GM12878 (cell line): ENCODE results near the gene SNRNP200. TPM values are rescaled to one million over a fixed set of nuclear protein-coding genes. Genes with fewer than 3 reads are reported as not detected.

Experiments used
- CEBPB ChIP-seq, 2 experiments: fragments of 150-350 bp in 1 of 2; IDR thresholded peaks; 2 replicates each; pipeline ENCODE4 v1.6.1; 2012 to 2014; ENCODE audit warnings: low read depth in 2 of 2, low read length in 2 of 2, borderline replicate concordance in 1 of 2, inconsistent platforms in 1 of 2
- DPF2 ChIP-seq: fragments of 450-650 bp; IDR thresholded peaks from 2 replicates; pipeline ENCODE4 v1.6.1; 2017; ENCODE audit warnings: mild to moderate bottlenecking
- ETV6 ChIP-seq, 2 experiments: fragments of 450-650 bp in 1 of 2; IDR thresholded peaks in 1 of 2; conservative IDR thresholded peaks in 1 of 2; 2 replicates each; pipeline ENCODE4 v1.6.1; 2014; ENCODE audit warnings: antibody characterized with exemption in 1 of 2, borderline replicate concordance in 1 of 2, low read depth in 1 of 2, mild to moderate bottlenecking in 1 of 2, moderate library complexity in 1 of 2
- EZH2 ChIP-seq: IDR thresholded peaks from 2 replicates; pipeline ENCODE4 v1.6.1; 2012; ENCODE audit warnings: low read depth, mild to moderate bottlenecking, control low read depth, inconsistent platforms, low read length, borderline replicate concordance; ENCODE audit not compliant: control insufficient read depth
- HCFC1 ChIP-seq: fragments of 150-350 bp; IDR thresholded peaks from 2 replicates; pipeline ENCODE4 v1.6.1; 2014; ENCODE audit warnings: low read length
- IKZF1 ChIP-seq: fragments of 450-650 bp; conservative IDR thresholded peaks from 2 replicates; pipeline ENCODE4 v1.6.1; 2017; ENCODE audit warnings: antibody characterized with exemption, mild to moderate bottlenecking
- MEF2A ChIP-seq: IDR thresholded peaks from 2 replicates; pipeline ENCODE4 v1.6.1; 2011; ENCODE audit warnings: low read depth, mild to moderate bottlenecking, low read length, moderate library complexity; ENCODE audit not compliant: insufficient read depth
- MXI1 ChIP-seq: fragments of 150-350 bp; IDR thresholded peaks from 2 replicates; pipeline ENCODE4 v1.6.1; 2011; ENCODE audit warnings: low read depth, mild to moderate bottlenecking, inconsistent platforms, low read length, improper control_type of control experiment
- NFIC ChIP-seq: IDR thresholded peaks from 2 replicates; pipeline ENCODE4 v1.6.1; 2012; ENCODE audit warnings: low read depth, mild to moderate bottlenecking, inconsistent platforms, low read length, moderate library complexity
- NR2C1 ChIP-seq: fragments of 450-650 bp; IDR thresholded peaks from 2 replicates; pipeline ENCODE4 v1.6.1; 2017; ENCODE audit warnings: antibody characterized with exemption, mild to moderate bottlenecking, moderate library complexity
- RB1 ChIP-seq: fragments of 450-650 bp; formaldehyde crosslinking; IDR thresholded peaks from 2 replicates; pipeline ENCODE4 v1.6.1; 2017; ENCODE audit warnings: mild to moderate bottlenecking, borderline replicate concordance
- SMC3 ChIP-seq: IDR thresholded peaks from 2 replicates; pipeline ENCODE4 v1.6.1; 2011; ENCODE audit warnings: low read length, improper control_type of control experiment, borderline replicate concordance
- SREBF1 ChIP-seq: IDR thresholded peaks from 2 replicates; pipeline ENCODE4 v1.6.1; 2012; ENCODE audit warnings: mild to moderate bottlenecking, low read length
- TAF1 ChIP-seq: IDR thresholded peaks from 2 replicates; pipeline ENCODE4 v1.6.1; 2011; ENCODE audit warnings: mild to moderate bottlenecking, low read depth, low read length, borderline replicate concordance
- TCF3 ChIP-seq: IDR thresholded peaks from 2 replicates; pipeline ENCODE4 v1.6.1; 2012; ENCODE audit warnings: low read depth, mild to moderate bottlenecking, low read length, borderline replicate concordance; ENCODE audit not compliant: insufficient read depth
- polyA plus RNA-seq, 11 experiments: library from polyadenylated mRNA; depleted of rRNA in 4 of 11; unstranded in 6 of 11; stranded (reverse) in 5 of 11; fragments of >200 nt; fragmentation: Nextera tagmentation in 4 of 11; fragmentation: Illumina TruSeq in 1 of 11; extraction: Ambion mirVana in 4 of 11; extraction: Trizol in 1 of 11; gene quantifications; 1 replicate in 1 of 11; 2 replicates in 10 of 11; pipeline versions ENCODE4 v1.2.1 to v1.2.3, GENCODE V29; 2011 to 2016; ENCODE audit warnings: inconsistent platforms in 2 of 11, missing spikeins in 2 of 11, low read depth in 1 of 11
- total RNA-seq, 4 experiments: library from RNA; depleted of rRNA in 3 of 4; stranded (reverse); fragments of >200 nt in 3 of 4; fragmentation: Illumina TruSeq in 1 of 4; extraction: Trizol in 1 of 4; gene quantifications; 2 replicates each; pipeline versions ENCODE4 v1.2.1 to v1.2.3, GENCODE V29; 2013 to 2021
- TF ChIP-seq, protein P1 (sequence below): fragments of 450-650 bp; IDR thresholded peaks from 2 replicates; pipeline ENCODE4 v1.6.1; 2017; ENCODE audit warnings: antibody characterized with exemption, mild to moderate bottlenecking, moderate library complexity

SNRNP200 gene
- total and polyA plus RNA-seq, 10 of the 15 experiments (the other 5 are each of a cell fraction or from before 2014, with no cell fraction given) = 59.2 to 176 (median 106) TPM

DNA sequence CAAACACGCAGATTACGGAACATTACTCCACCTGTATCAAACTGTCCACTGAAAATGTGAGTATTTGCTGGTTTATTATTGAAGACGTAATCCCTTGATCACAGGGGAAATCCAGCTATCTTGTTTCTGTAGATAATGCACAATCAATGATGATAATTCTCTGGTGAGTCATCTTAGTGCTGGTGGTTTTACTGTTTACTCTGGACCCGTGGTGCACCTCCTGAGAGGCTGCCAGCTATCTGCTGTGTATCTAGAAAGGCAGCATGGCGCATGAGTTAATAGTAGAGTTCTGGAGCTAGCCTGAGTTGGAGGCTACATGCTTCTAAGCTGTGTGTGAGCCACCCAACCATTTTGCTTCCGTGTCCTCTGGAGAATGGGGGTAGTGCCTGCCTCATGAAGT lies 36.7 kb upstream of the SNRNP200 start (continued):
- TF ChIP-seq NR2C1 (no peak), NFIC (peak; percentile 39; the same call in 1 of the 2 replicates), EZH2 (no peak), RB1 (no peak), CEBPB (IDR thresholded peaks at IDR 0.05; ENCODE audit: borderline replicate concordance in 1 of 2, low read depth in 2 of 2, low read length in 2 of 2) (no peak), HCFC1 (no peak), TCF3 (no peak), MXI1 (peak; percentile 23; the same call in 1 of the 2 replicates), DPF2 (0 out of 2 replicates have a peak, but pooled peaks have one; percentile 22), MEF2A (no peak), SREBF1 (no peak), TAF1 (no peak), ETV6 (conservative IDR thresholded peaks at IDR 0.05 in 1 of 2, IDR thresholded peaks at IDR 0.05 in 1 of 2; ENCODE audit: borderline replicate concordance in 1 of 2, low read depth in 1 of 2) (peak in 1 of 2 experiments; percentile 12; a peak in 1 of 4 replicates), IKZF1 (0 out of 2 replicates have a peak, but pooled peaks have one; percentile 19), SMC3 (no peak)
- TF ChIP-seq, protein P1, sequence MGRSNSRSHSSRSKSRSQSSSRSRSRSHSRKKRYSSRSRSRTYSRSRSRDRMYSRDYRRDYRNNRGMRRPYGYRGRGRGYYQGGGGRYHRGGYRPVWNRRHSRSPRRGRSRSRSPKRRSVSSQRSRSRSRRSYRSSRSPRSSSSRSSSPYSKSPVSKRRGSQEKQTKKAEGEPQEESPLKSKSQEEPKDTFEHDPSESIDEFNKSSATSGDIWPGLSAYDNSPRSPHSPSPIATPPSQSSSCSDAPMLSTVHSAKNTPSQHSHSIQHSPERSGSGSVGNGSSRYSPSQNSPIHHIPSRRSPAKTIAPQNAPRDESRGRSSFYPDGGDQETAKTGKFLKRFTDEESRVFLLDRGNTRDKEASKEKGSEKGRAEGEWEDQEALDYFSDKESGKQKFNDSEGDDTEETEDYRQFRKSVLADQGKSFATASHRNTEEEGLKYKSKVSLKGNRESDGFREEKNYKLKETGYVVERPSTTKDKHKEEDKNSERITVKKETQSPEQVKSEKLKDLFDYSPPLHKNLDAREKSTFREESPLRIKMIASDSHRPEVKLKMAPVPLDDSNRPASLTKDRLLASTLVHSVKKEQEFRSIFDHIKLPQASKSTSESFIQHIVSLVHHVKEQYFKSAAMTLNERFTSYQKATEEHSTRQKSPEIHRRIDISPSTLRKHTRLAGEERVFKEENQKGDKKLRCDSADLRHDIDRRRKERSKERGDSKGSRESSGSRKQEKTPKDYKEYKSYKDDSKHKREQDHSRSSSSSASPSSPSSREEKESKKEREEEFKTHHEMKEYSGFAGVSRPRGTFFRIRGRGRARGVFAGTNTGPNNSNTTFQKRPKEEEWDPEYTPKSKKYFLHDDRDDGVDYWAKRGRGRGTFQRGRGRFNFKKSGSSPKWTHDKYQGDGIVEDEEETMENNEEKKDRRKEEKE = no peak
